HepG2 (cell line): ENCODE measurements around the gene USP36. TPM values are rescaled to one million over a fixed set of nuclear protein-coding genes. Genes with fewer than 3 reads are reported as not detected.
A peak's percentile ranks its signal among the peaks of the same experiment; 100 is the strongest.

ENCODE experiments used
- ARID2 ChIP-seq: sonication (generic); formaldehyde crosslinking; IDR thresholded peaks from 2 replicates; pipeline ENCODE4 v1.8.1; 2022; ENCODE audit warnings: mild to moderate bottlenecking, missing genetic modification reagents, borderline replicate concordance
- FOXK2 ChIP-seq: fragments of 450-650 bp; IDR thresholded peaks from 2 replicates; pipeline ENCODE4 v1.6.1; 2016
- HDAC6 ChIP-seq: fragments of 200-600 bp; sonication (generic); IDR thresholded peaks from 2 replicates; pipeline ENCODE4 v1.7.0; 2017; ENCODE audit warnings: mild to moderate bottlenecking, antibody characterized with exemption, low read length, low read depth
- IRX3 ChIP-seq: sonication (generic); formaldehyde crosslinking; IDR thresholded peaks from 2 replicates; pipeline ENCODE4 v1.8.1; 2023; ENCODE audit warnings: mild to moderate bottlenecking, low read depth, missing genetic modification reagents, borderline replicate concordance
- KDM5B ChIP-seq: sonication (generic); formaldehyde crosslinking; IDR thresholded peaks from 2 replicates; pipeline ENCODE4 v1.4.0; 2020; ENCODE audit warnings: missing genetic modification reagents, mild to moderate bottlenecking, borderline replicate concordance
- KLF12 ChIP-seq: sonication (generic); formaldehyde crosslinking; IDR thresholded peaks from 2 replicates; pipeline ENCODE4 v1.4.0; 2020; ENCODE audit warnings: missing genetic modification reagents, borderline replicate concordance
- LCORL ChIP-seq, 2 experiments: fragments of 450-650 bp in 1 of 2; sonication (generic) in 1 of 2; formaldehyde crosslinking in 1 of 2; IDR thresholded peaks; 2 replicates each; pipeline versions ENCODE4 v1.5.0 to v1.6.1; 2017 to 2020; ENCODE audit warnings: antibody characterized with exemption in 1 of 2, missing genetic modification reagents in 1 of 2
- MIER2 ChIP-seq: IDR thresholded peaks from 2 replicates; pipeline ENCODE4 v1.6.1; 2016; ENCODE audit warnings: missing biosample characterization, missing genetic modification reagents
- NCOA1 ChIP-seq: sonication (generic); formaldehyde crosslinking; IDR thresholded peaks from 2 replicates; pipeline ENCODE4 v1.9.0; 2021; ENCODE audit warnings: missing genetic modification reagents
- NCOA2 ChIP-seq: sonication (generic); formaldehyde crosslinking; IDR thresholded peaks from 2 replicates; pipeline ENCODE4 v1.8.0; 2022; ENCODE audit warnings: inconsistent platforms
- NFATC3 ChIP-seq: sonication (generic); formaldehyde crosslinking; IDR thresholded peaks from 2 replicates; pipeline ENCODE4 v1.5.1; 2020; ENCODE audit warnings: mild to moderate bottlenecking, missing genetic modification reagents
- NR2F1 ChIP-seq, 2 experiments: fragments of 450-650 bp in 1 of 2; formaldehyde crosslinking in 1 of 2; IDR thresholded peaks; 2 replicates each; pipeline versions ENCODE4 v1.5.0 to v1.6.1; 2016 to 2020; ENCODE audit warnings: mild to moderate bottlenecking in 1 of 2, missing compliant biosample characterization in 1 of 2, missing genetic modification reagents in 1 of 2, moderate library complexity in 1 of 2
- REL ChIP-seq: sonication (generic); formaldehyde crosslinking; conservative IDR thresholded peaks from 2 replicates; pipeline ENCODE4 v1.8.0; 2022; ENCODE audit warnings: mild to moderate bottlenecking, missing genetic modification reagents, moderate library complexity
- SALL2 ChIP-seq: sonication (generic); formaldehyde crosslinking; IDR thresholded peaks from 2 replicates; pipeline ENCODE4 v1.8.1; 2023; ENCODE audit warnings: mild to moderate bottlenecking, missing genetic modification reagents, inconsistent platforms
- SYNCRIP ChIP-seq: fragments of 200-400 bp; formaldehyde crosslinking; IDR thresholded peaks from 2 replicates; pipeline ENCODE4 v1.6.1; 2018; ENCODE audit warnings: mild to moderate bottlenecking, low read depth, low read length; ENCODE audit not compliant: insufficient read depth
- TEAD3 ChIP-seq: optimal IDR thresholded peaks from 2 replicates; pipeline ENCODE3; 2016; ENCODE audit warnings: borderline replicate concordance
- THYN1 ChIP-seq: sonication (generic); formaldehyde crosslinking; IDR thresholded peaks from 2 replicates; pipeline ENCODE4 v1.8.1; 2023; ENCODE audit warnings: low read depth, mild to moderate bottlenecking, moderate library complexity, missing genetic modification reagents, borderline replicate concordance
- TSC22D2 ChIP-seq: sonication (generic); formaldehyde crosslinking; IDR thresholded peaks from 2 replicates; pipeline ENCODE4 v1.5.1; 2020; ENCODE audit warnings: missing genetic modification reagents, mild to moderate bottlenecking, borderline replicate concordance
- YEATS4 ChIP-seq: sonication (generic); formaldehyde crosslinking; IDR thresholded peaks from 2 replicates; pipeline ENCODE4 v1.4.0; 2020; ENCODE audit warnings: missing genetic modification reagents, borderline replicate concordance
- ZFP82 ChIP-seq: sonication (generic); formaldehyde crosslinking; IDR thresholded peaks from 2 replicates; pipeline ENCODE4 v1.5.1; 2020; ENCODE audit warnings: mild to moderate bottlenecking, missing genetic modification reagents, borderline replicate concordance
- ZNF225 ChIP-seq: sonication (generic); formaldehyde crosslinking; IDR thresholded peaks from 2 replicates; pipeline ENCODE4 v1.4.0; 2020; ENCODE audit warnings: mild to moderate bottlenecking, missing genetic modification reagents
- ZNF263 ChIP-seq: sonication (generic); formaldehyde crosslinking; IDR thresholded peaks from 2 replicates; pipeline ENCODE4 v1.4.0; 2020; ENCODE audit warnings: missing genetic modification reagents
- ZNF44 ChIP-seq: sonication (generic); formaldehyde crosslinking; IDR thresholded peaks from 2 replicates; pipeline ENCODE4 v1.5.1; 2020; ENCODE audit warnings: mild to moderate bottlenecking, missing genetic modification reagents
- ZNF468 ChIP-seq: sonication (generic); formaldehyde crosslinking; IDR thresholded peaks from 2 replicates; pipeline ENCODE4 v1.8.0; 2022; ENCODE audit warnings: mild to moderate bottlenecking, moderate library complexity, missing genetic modification reagents
- ZNF574 ChIP-seq: sonication (generic); formaldehyde crosslinking; IDR thresholded peaks from 2 replicates; pipeline ENCODE4 v1.4.0; 2020; ENCODE audit warnings: missing genetic modification reagents
- ZNF619 ChIP-seq: sonication (generic); formaldehyde crosslinking; IDR thresholded peaks from 2 replicates; pipeline ENCODE4 v1.4.0; 2020; ENCODE audit warnings: mild to moderate bottlenecking, missing genetic modification reagents
- polyA plus RNA-seq, 8 experiments: library from polyadenylated mRNA; depleted of rRNA in 3 of 8; stranded (reverse) in 7 of 8; unstranded in 1 of 8; fragments of >200 nt; fragmentation: Illumina TruSeq in 4 of 8; extraction: Trizol in 4 of 8; gene quantifications; 2 replicates each; pipeline versions ENCODE4 v1.2.1 to v1.2.3, GENCODE V29; 2011 to 2016; ENCODE audit warnings: low read depth in 4 of 8, missing spikeins in 1 of 8, mixed read lengths in 1 of 8; ENCODE audit not compliant: insufficient read depth in 1 of 8
- total RNA-seq, 5 experiments: library from RNA; depleted of rRNA; stranded (reverse); fragments of >200 nt; fragmentation: Illumina TruSeq; extraction: Trizol; gene quantifications; 2 replicates each; pipeline ENCODE4 v1.2.3, GENCODE V29; 2016; ENCODE audit warnings: low read depth in 1 of 5
- TF ChIP-seq, protein P1 (sequence below): fragments of 450-650 bp; IDR thresholded peaks from 2 replicates; pipeline ENCODE4 v1.6.1; 2017

Gene USP36
- total and polyA plus RNA-seq, 2 of the 13 experiments (the other 11 are each of a cell fraction or from before 2014, with no cell fraction given): 29.6 to 45.9 TPM

GRCh38 chr17:78748048-78748729 is 92.4 kb downstream of the USP36 start (continued):
- no peak for TF ChIP-seq HDAC6
- TF ChIP-seq ARID2 (CRISPR knock-in tag): no peak
- TF ChIP-seq NCOA2 (CRISPR knock-in tag): peak; percentile 94
- TF ChIP-seq ZNF574: peak; percentile 73
- no peak for TF ChIP-seq SALL2 (CRISPR knock-in tag)
- peak; percentile 72 for TF ChIP-seq TEAD3
- no peak for TF ChIP-seq ZNF619
- TF ChIP-seq NR2F1 (CRISPR knock-in tag; IDR thresholded peaks at IDR 0.05): peak; percentile 71 to 85
- no peak for TF ChIP-seq KDM5B (CRISPR knock-in tag)
- TF ChIP-seq LCORL (IDR thresholded peaks at IDR 0.05): no peak
- peak; percentile 71 for TF ChIP-seq LCORL (CRISPR knock-in tag; IDR thresholded peaks at IDR 0.05)
- TF ChIP-seq SYNCRIP: no peak
- TF ChIP-seq NCOA1 (CRISPR knock-in tag): no peak
- no peak for TF ChIP-seq NFATC3 (CRISPR knock-in tag)
- TF ChIP-seq THYN1 (CRISPR knock-in tag): no peak
- TF ChIP-seq ZNF263 (CRISPR knock-in tag): peak; percentile 35; the same call in 1 of the 2 replicates
- TF ChIP-seq TSC22D2 (CRISPR knock-in tag): peak; percentile 58; the same call in 1 of the 2 replicates
- no peak for TF ChIP-seq ZNF44 (CRISPR knock-in tag)
- TF ChIP-seq, protein P1, sequence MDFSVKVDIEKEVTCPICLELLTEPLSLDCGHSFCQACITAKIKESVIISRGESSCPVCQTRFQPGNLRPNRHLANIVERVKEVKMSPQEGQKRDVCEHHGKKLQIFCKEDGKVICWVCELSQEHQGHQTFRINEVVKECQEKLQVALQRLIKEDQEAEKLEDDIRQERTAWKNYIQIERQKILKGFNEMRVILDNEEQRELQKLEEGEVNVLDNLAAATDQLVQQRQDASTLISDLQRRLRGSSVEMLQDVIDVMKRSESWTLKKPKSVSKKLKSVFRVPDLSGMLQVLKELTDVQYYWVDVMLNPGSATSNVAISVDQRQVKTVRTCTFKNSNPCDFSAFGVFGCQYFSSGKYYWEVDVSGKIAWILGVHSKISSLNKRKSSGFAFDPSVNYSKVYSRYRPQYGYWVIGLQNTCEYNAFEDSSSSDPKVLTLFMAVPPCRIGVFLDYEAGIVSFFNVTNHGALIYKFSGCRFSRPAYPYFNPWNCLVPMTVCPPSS: no peak
- peak; percentile 82 for TF ChIP-seq ZFP82 (CRISPR knock-in tag)
- peak; percentile 73 for TF ChIP-seq YEATS4 (CRISPR knock-in tag)
- TF ChIP-seq KLF12 (CRISPR knock-in tag): 0 out of 2 replicates have a peak, but pooled peaks have one; percentile 29
- TF ChIP-seq IRX3 (CRISPR knock-in tag): no peak
- no peak for TF ChIP-seq ZNF468 (CRISPR knock-in tag)
- TF ChIP-seq ZNF225 (CRISPR knock-in tag): no peak
- peak; percentile 13; the same call in 1 of the 2 replicates for TF ChIP-seq FOXK2
- no peak; the same call in 1 of the 2 replicates for TF ChIP-seq MIER2
- no peak for TF ChIP-seq REL (CRISPR knock-in tag)
